ENCODE measurements around the gene PAM16. TPM values are rescaled to one million over a fixed set of nuclear protein-coding genes. Genes with fewer than 3 reads are reported as not detected.
A peak's percentile ranks its signal among the peaks of the same experiment; 100 is the strongest.

The PAM16 gene
- polyA plus RNA-seq, 1 donor = 20.4 TPM

DNA sequence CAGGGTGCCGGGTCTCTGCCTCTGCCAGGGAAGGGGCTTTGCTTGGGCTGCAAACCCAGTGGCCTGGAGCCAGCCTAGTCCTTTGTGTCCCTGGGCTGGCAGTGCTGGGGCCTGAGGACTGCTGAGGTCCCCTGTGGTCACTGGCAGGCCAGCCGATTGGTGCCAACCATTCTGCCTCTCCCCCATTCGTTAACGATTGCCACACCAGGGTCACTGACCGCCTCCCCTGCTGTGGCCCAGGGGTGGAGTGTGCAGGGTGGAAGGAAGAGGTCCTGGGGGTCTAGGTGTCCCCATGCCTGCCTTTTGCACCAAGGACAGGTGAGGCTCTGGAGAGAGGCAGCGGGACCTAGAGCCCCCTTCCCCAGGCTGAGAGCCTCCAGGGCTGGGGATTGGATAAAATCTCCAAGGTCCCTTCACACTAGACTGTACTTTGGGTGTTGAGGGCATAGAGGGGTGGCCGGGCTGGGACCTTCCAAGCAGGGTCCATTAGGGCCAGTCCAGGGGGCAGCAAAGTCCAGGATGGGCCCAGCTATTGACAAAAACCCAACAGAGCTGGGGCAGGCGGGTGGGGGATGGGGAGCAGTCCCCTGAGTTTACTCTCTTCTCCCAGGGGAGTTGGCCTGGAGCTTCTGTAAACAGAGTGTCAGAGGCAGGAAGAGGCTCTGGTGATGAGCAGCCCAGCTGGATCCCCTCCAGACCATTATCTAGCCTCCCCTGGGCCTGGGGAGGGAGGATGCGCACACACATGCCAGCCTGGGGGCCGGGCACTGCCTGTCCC is 21.6 kb upstream of the PAM16 start:
- no peak for DNase-seq

GRCh38 chr16:4372001-4372577 is 21.0 kb upstream of the PAM16 start:
- no peak for DNase-seq

DNA sequence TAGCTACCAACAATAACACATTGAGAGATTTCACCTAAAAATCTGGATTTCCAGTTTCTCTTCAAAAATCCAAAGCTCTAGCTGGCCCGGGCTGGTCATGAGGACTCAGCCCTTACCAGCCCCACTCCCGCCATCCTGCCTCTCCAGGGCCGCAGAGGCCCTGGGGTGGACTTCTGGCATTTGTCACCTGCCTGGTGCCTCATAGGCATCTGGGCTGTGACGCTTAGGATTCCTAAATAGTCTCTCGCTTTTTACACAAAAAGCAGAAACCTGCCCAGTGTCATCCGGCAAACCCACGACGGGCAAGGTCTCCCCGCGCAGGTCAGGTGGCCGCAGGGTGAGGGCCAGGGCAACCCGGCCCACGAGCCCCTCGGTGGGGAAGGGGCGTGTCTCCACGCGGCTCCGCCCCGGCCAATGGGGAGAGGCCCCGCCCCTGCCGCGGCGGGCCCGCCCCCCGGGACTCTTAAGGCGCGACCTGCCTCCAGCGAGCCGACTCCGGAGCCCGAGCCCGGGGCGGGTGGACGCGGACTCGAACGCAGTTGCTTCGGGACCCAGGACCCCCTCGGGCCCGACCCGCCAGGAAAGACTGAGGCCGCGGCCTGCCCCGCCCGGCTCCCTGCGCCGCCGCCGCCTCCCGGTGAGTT is 20.4 kb upstream of the PAM16 start, which contains the start of gene VASN:
TSS of gene VASN (plus strand) at position 492 of the 644 bp plus-strand sequence. CDS start 9,030 bp downstream, outside the sequence.
- DNase-seq = peak; percentile 82

DNA sequence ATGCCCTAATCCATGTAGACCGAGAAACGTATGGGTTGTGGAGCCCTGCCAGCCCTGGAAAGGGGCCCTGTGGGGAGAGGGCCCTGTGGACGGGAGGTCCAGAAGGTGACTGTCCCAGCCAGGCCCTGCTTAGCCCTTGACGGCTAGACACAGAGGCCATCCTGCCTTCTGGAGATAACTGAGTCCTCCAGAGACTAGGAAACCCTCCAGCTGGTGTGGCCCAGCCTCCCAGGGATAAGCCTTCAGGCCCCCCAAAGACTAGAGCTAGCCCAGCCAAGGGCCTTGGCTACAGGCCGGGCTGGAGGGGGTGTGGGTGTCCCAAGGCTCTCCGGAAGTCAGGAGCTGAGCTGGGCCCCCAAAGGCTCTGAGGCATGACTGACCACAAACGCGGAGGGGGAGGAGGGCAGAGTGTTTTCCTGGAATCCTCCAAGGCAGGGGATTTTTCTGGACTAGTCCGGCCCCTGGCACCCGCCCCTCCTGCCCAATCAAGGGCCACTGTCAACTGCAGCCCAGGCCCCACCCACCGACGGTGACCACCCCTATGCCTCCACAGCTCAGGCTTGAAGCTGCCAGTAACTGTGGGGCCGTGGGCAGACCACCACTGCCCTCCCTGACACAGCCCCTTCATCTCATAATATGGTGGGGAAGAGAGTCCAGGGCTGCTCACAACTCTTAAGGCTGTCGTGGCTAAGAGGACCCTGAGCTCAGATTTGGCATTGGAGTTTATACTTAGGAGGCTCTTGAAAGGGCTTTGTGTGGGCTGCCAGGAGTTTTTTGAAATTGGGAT is 19.6 kb upstream of the PAM16 start:
- no peak for DNase-seq

DNA sequence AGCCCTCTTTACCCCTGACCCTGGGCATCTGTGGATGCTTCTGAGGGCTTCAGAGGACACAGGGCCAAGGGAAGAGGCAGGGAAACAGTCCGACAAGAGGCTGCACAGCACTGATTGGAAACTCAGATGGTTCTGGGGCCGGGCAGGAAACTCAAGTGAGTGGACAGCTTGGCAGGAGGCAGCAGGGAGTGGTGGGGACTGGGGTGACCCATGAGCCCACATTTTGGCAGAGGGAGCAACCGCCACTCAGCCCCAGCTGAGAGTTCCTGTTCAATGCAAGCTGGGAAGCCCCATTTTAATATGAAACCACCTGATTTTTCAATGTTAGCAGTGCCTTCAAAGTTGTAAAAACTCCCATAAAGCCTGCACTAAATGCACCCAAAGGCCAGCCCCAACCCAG is 19.0 kb upstream of the PAM16 start:
- DNase-seq = no peak

GRCh38 chr16:4369007-4369733 is 18.0 kb upstream of the PAM16 start:
- DNase-seq = no peak

GRCh38 chr16:4367393-4367856 is 16.3 kb upstream of the PAM16 start:
- no peak for DNase-seq

DNA sequence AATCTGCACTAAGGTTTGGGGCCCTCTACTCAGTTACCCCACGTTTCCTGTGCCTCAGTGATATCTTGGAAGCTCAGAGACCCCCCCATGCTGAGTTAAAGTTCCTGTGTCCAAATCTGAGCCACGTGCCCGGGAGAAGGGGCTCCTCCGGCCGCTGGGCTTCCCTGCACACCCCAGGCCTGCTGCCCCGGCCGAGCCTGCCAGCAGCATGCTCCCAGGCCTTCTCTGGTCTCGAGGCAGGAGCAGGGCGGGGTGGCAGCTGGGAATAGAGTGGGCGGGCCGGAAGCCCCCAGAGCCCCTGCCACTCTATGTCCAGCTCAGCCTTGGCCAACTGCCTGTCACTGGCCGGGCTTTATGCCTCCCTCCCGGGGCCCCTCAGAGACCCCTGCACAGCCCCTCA is 14.9 kb upstream of the PAM16 start:
- no peak for DNase-seq

GRCh38 chr16:4365615-4366014 is 14.5 kb upstream of the PAM16 start:
- DNase-seq = no peak

- no peak for DNase-seq
Observed at GRCh38 chr16:4365014-4365406, 13.9 kb upstream of the PAM16 start.

DNA sequence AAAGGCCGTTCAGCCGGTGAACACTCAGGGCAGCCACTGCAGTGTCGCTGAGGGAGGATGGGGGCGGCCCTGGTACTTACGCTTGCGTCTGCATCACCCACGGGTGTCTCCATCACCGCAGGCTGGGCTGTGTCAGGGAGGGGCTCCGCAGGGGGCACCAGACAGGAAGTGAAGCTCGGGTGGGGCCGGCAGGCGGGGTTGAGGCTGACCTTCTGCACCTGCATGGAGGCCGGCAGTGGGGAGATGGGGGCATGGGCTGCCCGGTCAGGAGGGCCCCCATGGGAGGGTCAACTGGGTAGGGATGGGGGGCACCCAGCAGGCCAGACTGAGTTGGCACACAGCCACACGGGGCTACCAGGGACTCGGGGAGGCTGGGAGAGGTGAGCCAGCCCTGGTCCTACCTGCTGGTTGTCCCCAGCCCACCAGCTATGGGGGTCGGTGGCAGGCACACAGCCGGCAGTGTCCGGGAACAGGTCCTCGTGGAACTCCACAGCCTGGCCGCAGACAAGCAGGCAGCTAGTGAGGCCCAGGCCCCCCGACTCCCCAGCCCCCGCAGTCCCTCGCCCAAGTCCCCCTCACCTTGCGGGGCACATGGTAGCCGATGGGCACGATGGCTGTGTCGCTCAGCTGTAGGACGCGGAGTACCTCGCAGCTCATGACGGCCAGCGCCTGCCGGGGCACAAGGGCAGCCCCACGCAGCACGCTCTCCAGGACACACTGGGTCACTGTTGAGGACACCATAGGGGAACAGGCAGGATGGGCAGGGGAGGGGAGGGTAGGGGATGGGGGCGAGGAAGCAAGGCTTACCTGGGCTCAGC is 13.3 kb upstream of the PAM16 start:
- no peak for DNase-seq

GRCh38 chr16:4362476-4363135 is 11.5 kb upstream of the PAM16 start:
- no peak for DNase-seq

- DNase-seq = no peak
Observed at GRCh38 chr16:4361944-4362311, 10.8 kb upstream of the PAM16 start.

- no peak for DNase-seq
Observed at GRCh38 chr16:4361033-4361943, 10.2 kb upstream of the PAM16 start.

DNA sequence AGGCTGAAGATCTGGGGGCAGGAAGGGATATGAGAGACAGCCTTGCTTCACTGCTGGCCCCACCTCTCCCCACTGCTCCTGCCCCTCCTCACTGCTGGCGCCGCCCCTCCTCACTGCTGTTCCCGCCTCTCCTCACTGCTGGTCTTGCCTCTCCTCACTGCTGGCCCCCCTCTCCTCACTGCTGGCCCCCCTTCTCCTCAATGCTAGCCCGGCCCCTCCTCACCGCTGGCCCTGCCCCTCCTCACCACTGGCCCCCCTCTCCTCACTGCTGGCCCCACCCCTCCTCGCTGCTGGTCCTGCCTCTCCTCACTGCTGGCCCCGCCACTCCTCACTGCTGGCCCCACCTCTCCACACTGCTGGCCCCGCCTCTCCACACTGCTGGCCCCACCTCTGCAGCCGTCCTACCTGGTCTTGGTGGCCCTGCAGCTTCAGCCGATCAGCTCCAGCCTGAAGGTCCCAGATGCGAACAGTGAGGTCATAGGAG is 9.5 kb upstream of the PAM16 start:
- no peak for DNase-seq

DNA sequence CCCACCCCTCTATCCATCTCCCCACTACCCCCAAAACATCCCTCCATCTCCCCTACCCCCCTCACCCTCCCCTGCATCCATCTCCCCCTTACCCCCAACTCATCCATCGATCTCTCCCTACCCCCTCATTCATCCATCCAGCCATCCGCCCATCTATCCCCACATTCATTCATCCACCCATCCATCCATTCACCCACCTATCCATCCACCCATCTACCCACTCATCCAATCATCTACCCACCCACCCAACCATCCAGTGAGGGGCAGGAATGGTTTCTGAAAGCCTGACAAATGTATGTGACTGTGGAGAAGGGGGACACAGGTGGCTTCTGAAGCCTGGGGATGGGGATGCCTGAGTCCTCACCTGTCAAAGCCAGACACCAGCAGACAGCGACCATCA is 8.8 kb upstream of the PAM16 start:
- DNase-seq = no peak

- no peak for DNase-seq
Observed at GRCh38 chr16:4358831-4359561, 7.9 kb upstream of the PAM16 start.

- no peak for DNase-seq
Observed at GRCh38 chr16:4358236-4358635, 7.1 kb upstream of the PAM16 start.

Measured in left kidney (tissue), 2 donors.